Superior temporal gyrus (tissue), 1 donor: ENCODE measurements around the gene NPL.

Source experiments
- DNase-seq: peaks from one replicate; pipeline ENCODE4 v3.0.0-alpha.2; 2016; ENCODE audit errors: extremely low spot score

The NPL gene

DNA sequence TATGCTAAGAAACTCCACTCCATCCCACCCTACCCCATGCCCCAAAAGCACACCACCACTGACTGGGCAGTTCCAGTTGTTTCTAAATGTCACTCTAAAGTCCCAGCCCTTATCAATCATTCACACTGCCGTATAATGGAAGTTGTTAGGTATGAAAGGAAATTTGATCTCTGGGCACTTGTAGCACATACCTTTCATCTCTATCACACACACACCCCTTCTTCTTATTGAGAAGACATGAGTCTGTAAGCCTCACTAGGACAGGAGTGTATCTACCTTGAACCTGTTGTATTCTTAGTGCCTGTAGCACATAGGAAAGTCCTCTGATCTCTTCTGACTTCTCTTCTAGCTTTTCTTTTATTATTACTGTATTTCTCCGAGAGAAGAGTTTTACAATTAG, 27.3 kb downstream of the NPL start:
- DNase-seq = no peak

DNA sequence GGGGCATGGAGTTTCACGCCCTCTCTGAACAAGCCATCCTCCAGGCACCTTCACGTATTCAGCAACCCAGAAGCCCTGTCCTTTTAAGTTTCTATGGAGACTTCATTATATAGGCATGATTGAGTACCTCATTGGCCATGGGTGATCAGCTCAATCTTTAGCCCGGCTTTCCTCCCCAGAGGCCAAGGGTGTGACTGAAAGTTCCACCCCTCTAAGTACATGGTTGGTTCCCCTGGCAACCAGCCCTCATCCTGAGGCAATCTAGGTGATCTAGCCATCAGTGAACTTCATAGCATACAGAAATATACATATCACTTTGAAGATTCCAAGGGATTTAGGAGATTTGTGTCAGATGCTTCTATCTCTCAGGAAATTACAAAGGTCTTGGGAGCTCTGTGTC, 28.2 kb downstream of the NPL start:
- no peak for DNase-seq

DNA sequence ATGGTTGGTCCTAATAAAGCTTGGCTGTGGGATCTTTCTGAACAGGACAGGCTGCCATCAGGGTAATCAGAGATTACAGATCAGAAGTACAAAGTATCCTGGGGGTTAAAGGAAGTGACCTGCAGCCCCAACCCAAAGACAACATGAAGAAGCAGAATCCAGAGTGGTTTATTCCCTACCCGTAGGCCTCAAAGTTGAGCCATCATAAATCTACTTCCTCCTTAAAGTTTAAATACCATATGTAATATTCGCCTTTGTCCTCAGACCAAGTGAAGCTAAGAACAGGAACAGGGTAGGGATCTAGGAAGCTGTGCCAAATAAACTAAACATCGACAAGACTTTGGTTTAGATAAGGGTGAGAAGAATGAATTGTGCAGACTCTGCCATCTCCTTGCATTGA, 33.6 kb downstream of the NPL start:
- no peak for DNase-seq

DNA sequence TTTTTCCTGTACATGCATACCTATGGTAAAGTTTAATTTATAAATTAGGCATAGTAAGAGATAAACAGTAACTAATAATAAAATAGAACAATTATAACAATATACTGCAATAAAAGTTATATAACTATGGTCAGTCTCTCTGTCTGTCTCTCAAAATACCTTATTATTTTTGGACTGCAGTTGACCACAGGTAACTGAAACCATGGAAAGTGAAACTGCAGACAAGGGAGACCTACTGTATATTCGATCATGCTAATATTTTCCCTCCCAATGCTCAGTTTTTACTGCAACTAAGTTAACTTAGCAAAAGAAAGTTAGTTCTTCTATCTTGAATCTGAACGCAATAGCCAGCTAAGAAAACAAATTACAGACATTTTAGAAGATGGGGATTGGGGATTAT, 37.3 kb downstream of the NPL start:
- DNase-seq = no peak

DNA sequence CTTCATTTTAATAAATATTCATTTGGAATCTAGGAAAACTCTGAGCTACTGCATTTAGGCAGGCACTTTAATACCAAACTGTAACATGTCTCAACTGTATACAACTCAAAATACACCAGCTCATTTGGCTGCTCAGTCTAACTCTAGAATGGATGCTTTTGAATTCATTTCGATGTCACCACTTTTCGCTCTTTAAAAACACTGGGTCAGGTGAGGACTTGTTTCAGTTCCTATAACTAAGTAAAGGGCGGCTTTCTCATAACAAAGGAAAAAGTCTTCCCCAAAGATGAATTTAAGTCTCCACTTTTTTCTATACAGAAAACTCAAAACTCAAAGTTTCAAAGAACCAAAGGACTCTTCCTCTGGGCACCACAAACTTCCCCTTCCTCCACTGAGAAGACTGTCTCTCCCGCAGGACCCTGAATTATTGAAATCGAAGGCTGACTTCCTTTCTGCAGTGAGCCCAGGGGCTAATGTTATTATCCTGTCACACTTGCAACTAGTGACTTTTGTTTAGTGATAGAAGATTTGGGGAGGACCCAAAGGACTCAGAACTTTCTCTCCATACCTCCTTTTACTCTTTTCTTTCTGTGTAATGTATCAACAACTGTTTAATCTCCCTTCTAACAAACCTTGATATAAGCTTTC, 39.8 kb downstream of the NPL start:
- DNase-seq = no peak

DNA sequence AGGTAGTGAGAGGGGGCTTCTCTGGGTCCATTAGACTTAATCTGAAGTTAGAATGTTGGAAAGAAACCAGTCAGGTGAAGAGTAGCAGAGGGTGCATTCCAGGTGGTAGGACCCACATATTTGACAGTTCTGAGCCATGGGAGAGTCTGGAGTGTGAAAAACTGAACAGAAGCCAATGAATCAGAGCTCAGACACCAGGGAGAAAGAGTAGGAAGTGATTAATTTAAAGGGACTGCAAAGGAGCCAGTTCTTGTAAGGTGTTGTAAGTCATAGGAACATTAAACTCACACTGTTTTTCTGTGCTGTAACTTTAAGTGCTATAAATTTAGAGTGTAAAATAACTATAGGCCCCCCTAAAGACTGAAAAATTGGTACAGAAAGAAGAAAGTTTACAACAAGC, 43.7 kb downstream of the NPL start:
- no peak for DNase-seq

DNA sequence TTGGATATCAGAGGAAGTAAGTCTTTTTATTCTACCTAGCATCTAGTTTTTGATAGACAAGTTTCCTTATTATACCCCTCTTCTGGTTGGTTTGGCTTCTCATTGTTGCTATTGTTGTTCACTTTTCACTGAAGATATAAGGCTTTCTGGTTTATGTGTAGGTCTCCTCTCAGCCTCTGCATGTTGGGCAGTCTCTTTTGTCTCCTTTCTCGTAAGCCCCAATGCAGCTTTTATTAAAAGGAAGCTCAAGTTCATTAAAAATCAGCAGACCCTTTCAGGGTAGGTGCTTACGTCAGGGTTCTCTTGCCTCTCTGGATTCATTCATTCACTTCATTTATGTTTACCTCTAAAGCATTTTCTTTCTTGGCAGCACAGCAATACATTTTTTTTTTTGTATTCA, 44.8 kb downstream of the NPL start:
- DNase-seq = no peak

DNA sequence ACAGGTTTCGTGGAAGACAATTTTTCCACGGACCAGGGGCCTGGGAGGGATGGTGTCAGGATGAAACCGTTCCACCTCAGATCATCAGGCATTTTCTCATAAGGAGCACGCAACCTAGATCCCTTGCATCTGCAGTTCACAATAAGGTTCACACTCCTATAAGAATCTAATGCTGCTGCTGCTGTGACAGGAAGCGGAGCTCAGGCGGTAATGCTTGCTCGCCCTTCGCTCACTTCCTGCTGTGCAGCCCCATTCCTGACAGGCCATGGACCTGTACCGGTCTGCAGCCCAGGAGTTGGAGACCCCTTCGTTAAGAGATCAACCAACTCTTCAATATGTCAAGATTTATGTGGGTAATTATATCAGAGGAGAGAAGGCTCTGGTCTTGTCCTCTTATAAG, 46.2 kb downstream of the NPL start:
- no peak for DNase-seq

DNA sequence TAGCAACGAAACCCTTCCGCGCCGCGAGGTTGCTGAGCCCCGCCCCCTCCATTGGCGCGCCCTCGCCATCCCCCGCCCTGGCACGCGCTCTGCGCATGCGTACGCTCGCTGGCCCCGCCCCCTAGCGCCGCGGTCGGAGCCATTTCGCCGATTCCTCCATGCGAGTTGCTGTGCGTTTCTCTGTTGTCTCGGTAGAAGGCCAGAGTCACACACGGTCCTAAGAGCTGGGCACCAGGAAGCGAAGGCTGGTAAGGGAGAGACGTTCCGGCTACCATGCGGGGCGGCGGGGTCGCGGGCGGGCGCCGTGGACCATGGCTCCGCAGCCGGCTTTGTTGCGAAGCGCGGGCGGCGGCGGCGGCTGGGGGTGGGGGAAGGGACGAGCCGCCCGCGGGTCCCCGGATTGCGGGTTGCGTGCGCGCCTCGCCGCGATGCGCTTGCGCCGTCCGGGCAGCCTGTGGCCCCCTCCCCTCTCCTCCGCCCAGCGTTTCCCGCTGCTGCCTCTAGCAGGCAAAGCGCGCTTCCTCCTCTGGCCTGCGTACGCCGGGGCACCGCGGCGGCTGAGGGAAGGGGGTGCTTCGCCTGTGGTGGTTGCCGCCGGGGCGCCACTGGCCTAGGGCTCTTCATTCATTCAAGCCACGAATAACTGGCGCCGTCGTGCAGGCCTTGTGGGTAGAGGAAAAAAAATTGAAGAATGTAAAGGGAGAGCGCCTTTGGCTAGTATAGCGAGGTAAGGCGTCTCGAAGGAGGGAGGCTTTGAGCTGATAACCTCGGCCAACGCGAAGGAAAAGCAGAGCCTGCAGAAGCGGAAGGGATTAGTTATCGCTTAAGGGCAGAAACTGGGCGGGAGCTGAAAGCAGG, 49.9 kb downstream of the NPL start, which contains the start of gene DHX9:
Gene DHX9, plus strand, starts transcription at position 139 of the 858 bp plus-strand sequence. CDS start 3,220 bp downstream, outside the sequence.
- DNase-seq = peak; percentile 91

DNA sequence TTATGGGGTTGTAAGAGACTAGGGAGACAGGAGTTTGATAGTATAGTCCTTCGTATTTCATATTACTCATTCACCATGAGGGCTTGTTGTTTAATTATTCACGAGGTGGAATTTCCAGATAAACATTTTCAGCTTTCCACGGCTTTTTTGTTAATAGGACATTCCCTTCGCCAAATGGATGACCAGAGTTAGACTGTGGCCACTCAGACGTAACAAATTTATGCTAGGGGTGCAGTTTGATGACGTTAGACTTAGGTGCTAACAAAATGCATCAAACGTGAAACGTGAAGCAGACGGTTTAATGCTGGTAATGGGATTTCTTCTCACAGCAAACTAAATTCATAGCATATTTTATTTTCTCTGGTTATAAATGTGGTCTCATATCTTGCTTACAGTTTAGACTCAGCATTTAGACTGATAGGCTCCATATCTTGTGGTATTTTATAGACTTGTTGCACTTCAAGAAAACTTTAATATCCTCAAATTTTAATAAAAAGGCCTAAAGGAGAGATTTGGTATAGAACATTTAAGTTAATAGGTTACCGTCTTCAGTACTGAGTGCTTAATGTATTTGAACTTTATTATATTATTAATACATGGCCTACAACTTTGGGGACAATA, 51.9 kb downstream of the NPL start:
- no peak for DNase-seq

DNA sequence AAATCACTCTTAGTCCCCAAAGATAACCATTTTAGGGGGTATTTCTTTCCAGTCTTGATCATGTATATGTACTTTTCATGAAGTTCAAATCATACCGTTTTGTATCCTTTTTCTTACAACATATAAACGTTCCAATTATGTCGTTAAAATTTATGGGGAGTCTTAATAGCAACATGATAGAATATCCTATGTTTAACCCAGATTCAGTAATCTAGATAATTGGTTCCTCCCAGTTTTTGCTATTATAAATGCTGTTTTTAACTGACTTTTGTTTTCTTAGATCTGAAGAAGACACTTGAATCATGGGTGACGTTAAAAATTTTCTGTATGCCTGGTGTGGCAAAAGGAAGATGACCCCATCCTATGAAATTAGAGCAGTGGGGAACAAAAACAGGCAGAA, 52.7 kb downstream of the NPL start:
- DNase-seq = no peak

DNA sequence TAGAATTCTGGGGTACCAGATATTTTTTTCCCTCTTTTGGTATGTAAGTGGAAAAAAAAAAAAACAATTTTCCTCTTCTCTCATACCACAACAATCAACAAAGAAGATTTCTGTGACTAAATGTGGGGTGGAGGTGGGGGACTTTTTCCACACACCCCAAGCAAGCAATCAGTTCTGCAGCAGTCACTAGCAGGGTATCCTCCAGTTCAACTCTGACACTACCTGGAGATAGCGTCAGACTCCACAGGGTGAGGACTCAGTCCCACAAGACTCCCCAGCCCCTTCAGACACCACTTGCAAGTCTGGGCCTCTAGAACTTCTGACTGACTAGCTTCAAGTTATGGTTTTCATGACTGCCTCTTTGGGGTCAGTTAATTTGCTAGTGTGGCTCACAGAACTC, 55.8 kb downstream of the NPL start:
- DNase-seq = no peak

DNA sequence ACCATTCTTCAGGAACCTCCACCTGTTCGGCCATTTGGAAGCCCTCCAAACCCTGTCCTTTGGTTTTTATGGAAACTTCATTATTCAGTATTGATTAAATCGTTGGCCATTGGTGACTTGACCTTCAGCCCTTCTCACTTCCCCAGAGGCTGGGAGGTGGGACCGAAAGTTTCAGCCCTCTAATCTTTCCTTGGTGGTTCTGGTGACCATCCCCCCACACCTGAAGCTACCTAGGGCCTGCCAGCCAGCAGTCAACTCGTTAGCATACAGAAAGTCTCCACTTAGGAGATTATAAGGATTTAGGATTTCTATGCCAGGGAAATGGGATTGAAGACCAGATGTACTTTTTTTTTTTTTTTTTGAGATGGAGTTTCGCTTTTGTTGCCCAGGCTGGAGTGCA, 56.3 kb downstream of the NPL start:
- DNase-seq = no peak

DNA sequence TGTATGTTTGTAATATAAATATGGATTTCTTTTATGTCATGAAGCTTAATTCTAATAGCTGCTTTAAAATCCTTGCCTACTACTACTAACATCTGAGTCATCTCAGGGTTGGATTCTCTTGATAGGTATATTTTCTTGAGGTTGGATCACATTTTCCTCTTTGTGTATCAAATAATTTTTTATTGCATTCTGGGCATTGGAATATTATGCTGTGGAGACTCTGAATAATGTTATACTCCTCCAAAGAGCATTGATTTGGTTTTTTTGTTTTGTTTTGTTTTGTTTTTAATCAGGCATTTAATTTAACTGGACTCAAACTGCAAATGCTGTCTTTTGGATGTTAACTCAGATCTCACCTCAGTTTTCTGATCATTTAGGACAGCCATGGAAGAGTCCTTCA, 57.5 kb downstream of the NPL start:
- DNase-seq = no peak

DNA sequence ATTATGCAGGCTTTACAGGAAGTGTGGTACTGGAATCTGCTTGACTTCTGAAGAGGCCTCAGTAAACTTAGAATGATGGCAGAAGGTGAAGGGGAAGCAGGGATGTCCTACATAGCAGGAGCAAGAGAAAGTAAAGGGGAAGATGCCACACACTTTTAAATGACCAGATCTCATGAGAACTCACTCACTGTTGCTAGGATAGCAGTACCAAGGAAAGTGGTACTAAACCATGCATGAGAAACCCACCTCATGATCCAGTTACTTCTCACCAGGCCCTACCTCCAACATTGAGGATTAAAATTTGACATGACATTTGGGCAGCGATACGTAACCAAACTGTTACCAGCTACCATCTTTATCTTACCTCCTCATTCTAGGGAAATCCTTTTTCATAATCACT, 59.2 kb downstream of the NPL start:
- no peak for DNase-seq

DNA sequence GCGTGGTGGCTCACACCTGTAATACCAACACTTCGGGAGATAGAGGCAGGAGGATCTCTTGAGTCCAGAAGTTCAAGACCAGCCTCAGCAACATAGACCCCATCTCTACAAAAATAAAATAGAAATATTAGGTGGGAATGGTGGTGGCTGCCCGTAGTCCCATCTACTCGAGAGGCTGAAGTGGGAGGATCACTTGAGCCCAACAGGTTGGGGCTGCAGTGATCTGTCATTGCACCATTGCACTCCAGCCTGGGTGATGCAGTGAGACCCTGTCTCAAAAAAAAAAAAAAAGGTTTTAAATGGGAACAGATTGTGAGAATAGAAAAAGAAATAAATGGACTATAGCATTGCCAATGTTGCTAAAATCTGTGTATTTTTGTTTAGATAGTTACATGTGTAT, 60.7 kb downstream of the NPL start:
- DNase-seq = no peak

DNA sequence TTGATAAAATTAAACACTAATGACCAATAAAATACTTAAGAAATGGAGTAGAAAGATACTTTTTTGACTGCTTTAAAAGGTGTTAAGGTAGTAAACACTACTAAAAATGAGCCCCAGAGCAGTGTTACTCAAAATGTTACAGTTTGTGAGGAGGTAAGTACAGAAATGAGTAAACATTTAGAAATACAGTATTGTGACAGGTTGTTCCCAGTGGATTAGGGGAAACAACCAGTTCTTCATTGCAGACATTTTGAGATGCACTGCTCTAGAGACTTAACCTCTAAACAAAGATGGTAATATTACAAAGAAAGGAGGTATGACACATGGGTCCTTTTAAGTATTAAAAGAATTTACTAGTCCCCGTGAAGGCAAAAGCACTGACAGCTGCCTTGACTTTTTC, 62.3 kb downstream of the NPL start:
- no peak for DNase-seq

DNA sequence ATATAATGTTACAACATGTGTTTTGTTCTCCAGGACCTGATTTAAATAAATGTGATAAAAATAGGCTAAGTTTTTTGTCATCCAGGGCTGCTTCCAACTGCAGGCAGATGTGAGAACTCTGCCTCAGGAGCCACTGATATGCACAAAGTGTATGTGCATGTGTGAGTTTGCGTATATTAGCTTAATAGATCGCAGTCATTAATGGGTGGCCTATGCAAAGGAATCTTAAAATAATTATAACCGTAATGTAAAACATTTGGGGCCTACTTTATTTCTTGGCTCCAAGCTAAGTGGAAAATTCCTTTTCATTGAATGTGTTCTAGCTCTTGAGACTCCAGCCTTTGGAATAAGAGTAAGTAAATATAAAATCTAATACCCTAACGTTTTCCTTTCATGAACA, 66.3 kb downstream of the NPL start:
- peak; percentile 34 for DNase-seq

DNA sequence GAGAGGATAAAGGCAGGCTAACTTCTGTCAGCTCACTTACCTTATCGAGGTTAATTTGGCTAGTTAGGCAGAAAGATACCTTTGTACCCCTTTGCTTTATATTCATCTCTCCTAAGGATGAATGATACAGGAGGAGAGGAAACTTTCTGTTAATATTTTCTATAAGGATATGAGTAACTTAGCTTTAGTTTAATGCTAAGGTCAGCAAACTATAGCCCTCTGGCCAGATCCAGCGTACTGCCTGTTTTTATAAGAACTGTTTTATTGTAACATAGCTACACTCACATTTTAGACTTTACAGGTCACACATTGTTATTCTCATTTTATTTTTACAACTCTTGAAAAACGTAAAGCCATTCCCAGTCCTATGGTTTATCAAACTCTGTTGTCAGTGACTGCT, 67.6 kb downstream of the NPL start:
- DNase-seq = no peak

DNA sequence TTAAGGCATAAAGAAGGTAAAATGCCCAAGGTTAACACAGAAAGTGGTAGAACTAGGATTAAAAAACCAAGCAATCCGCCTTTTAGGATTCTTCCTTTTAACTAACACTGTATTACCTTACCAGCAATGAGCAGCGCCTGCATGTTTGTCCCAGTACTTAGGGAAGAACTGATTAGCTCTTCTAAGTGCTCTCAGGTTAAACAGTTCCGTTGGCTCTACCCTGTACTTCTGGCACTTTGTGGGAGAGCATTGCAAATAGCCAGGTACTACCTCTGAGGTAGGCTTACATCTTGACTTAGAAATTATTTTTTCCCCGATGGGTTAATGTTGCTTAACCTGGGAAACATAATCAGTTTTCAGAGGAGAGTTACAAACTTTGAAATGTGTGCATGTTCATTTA, 71.1 kb downstream of the NPL start:
- DNase-seq = no peak

DNA sequence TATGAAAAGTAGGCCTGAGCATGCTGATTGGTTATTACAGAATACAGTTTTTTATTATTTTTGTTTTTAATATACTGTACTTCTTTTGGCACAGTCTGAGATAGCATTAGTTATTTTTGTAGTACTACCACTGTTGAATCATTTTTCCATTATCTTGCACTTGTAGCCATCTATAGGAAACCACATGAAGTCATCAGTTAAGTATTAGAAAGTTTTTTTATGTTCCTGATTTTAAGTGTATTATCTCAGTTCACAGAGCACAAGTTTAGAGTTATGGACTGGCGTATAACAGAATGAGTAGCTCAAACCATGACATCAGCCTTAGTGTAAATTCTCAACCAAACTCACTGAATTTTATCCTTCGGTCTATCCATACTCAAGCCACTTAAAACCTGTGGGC, 72.4 kb downstream of the NPL start:
- no peak for DNase-seq

DNA sequence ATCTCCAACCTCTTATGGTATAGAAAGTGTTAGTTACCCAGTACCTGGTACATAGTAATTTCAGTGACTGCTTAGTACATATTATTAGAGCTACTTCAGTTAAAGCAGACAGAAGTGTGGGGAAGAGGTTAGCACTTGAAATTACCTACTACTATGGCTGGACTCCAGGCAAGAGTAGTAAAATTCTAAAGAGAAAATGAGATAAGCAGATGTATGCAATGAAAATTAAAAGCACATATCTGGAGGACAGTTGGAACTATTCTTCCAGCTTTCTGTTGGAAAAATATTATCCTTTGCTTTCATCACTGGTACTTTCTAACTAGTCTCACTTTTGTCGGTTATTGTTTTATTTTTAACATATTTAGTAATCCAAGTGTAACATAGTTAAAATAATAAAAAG, 73.3 kb downstream of the NPL start:
- no peak for DNase-seq

DNA sequence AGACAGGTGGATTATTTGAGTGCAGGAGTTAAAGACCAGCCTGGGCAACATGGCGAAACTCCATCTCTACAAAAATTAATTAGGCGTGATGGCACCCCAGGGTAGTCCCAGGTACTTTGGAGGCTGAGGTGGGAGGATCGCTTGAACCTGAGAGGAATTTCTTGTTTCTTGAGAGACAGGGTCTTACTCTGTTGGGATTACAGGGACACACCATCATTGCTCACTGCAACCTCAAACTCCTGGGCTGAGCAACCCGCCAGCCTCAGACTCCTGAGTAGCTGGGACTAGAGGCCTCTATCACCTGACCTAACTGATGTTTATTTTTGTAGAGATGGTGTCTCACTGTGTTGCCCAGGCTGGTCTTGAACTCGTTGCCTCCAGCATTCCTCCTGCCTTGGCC, 74.4 kb downstream of the NPL start:
- DNase-seq = no peak
